HG03066 (cell line): ENCODE data around the gene PRAMEF18.
"Not testable (repeated sequence)": the region's sequence is repeated elsewhere in the genome, so short reads cannot be mapped to it uniquely, and the experiment has no call there.

Experiments
- ATAC-seq: cut with Tn5 transposase; IDR thresholded peaks from one replicate; pipeline ENCODE4 v1.9.1; 2021; ENCODE audit warnings: low read depth; ENCODE audit not compliant: unreplicated experiment

PRAMEF18 gene

GRCh38 chr1:13225675-13226204, at the start of gene PRAMEF18:
PRAMEF18 (minus strand) TSS chr1:13226154; CDS start chr1:13226106, 48 bp downstream.
- ATAC-seq = not testable (repeated sequence)

- not testable (repeated sequence) for ATAC-seq
Observed at GRCh38 chr1:13265124-13265523, 39.2 kb upstream of the PRAMEF18 start.

- ATAC-seq = not testable (repeated sequence)
Observed at GRCh38 chr1:13253898-13254297, 27.9 kb upstream of the PRAMEF18 start, which contains the start of gene PRAMEF5. PRAMEF5 (plus strand) TSS chr1:13254198; CDS start chr1:13259269, 5,071 bp downstream.

GRCh38 chr1:13247122-13247521, 21.2 kb upstream of the PRAMEF18 start:
- not testable (repeated sequence) for ATAC-seq

- ATAC-seq = not testable (repeated sequence)
Observed at GRCh38 chr1:13246554-13246871, 20.6 kb upstream of the PRAMEF18 start.

- not testable (repeated sequence) for ATAC-seq
Observed at GRCh38 chr1:13245841-13246553, 20.0 kb upstream of the PRAMEF18 start.

GRCh38 chr1:13243536-13244263, 17.7 kb upstream of the PRAMEF18 start:
- ATAC-seq = not testable (repeated sequence)

GRCh38 chr1:13239633-13240032, 13.7 kb upstream of the PRAMEF18 start:
- ATAC-seq = not testable (repeated sequence)

GRCh38 chr1:13237572-13237971, 11.6 kb upstream of the PRAMEF18 start:
- not testable (repeated sequence) for ATAC-seq

- not testable (repeated sequence) for ATAC-seq
Observed at GRCh38 chr1:13234057-13234456, 8.1 kb upstream of the PRAMEF18 start.

GRCh38 chr1:13232056-13232455, 6.1 kb upstream of the PRAMEF18 start:
- ATAC-seq = not testable (repeated sequence)

GRCh38 chr1:13231061-13231750, 5.3 kb upstream of the PRAMEF18 start:
- not testable (repeated sequence) for ATAC-seq

- ATAC-seq = not testable (repeated sequence)
Observed at GRCh38 chr1:13230601-13231000, 4.6 kb upstream of the PRAMEF18 start.

- not testable (repeated sequence) for ATAC-seq
Observed at GRCh38 chr1:13230096-13230495, 4.1 kb upstream of the PRAMEF18 start.

- ATAC-seq = no peak
Observed at GRCh38 chr1:13228343-13228781, 2.4 kb upstream of the PRAMEF18 start.

- ATAC-seq = not testable (repeated sequence)
Observed at GRCh38 chr1:13227271-13228055, 1.5 kb upstream of the PRAMEF18 start.

GRCh38 chr1:13224480-13225060, 1.4 kb downstream of the PRAMEF18 start:
- no peak for ATAC-seq

- not testable (repeated sequence) for ATAC-seq
Observed at GRCh38 chr1:13222788-13223187, 3.2 kb downstream of the PRAMEF18 start.

- not testable (repeated sequence) for ATAC-seq
Observed at GRCh38 chr1:13219203-13219602, 6.8 kb downstream of the PRAMEF18 start.

GRCh38 chr1:13216619-13217018, 9.3 kb downstream of the PRAMEF18 start:
- not testable (repeated sequence) for ATAC-seq
